G401 (cell line): Measurements from ENCODE around the gene ZNF593OS. TPM values are rescaled to one million over a fixed set of nuclear protein-coding genes. Genes with fewer than 3 reads are reported as not detected.

Experiments used
- DNase-seq: peaks from one replicate; pipeline ENCODE4 v3.0.0-alpha.2; 2015; ENCODE audit warnings: low spot score
- in situ Hi-C: cut with HindIII; loops from 2 replicates; pipeline ENCODE4 v1.10.0; 2016; ENCODE audit warnings: low sequenced_read_pairs, mixed read lengths
- total RNA-seq: library from RNA; depleted of rRNA; stranded (reverse); fragments of >200 nt; shearing (Covaris generic); gene quantifications from 2 replicates; pipeline ENCODE4 v1.2.3, GENCODE V29; 2014

The ZNF593OS gene
- total RNA-seq, 1 experiment from 2014 or later: not detected

GRCh38 chr1:26187882-26188281 is 16.2 kb upstream of the ZNF593OS start:
- no peak for DNase-seq
- in situ Hi-C loops: no loop called here

- no peak for DNase-seq
- in situ Hi-C loops: no loop called here
These were observed 13.3 kb upstream of the ZNF593OS start for GRCh38 chr1:26184883-26185282.

GRCh38 chr1:26184086-26184485 is 12.5 kb upstream of the ZNF593OS start:
- in situ Hi-C loops: no loop called here
- DNase-seq: no peak

- in situ Hi-C loops: no loop called here
- DNase-seq: no peak
These were observed 10.7 kb upstream of the ZNF593OS start for GRCh38 chr1:26182383-26182696.

GRCh38 chr1:26181586-26182382 is 10.2 kb upstream of the ZNF593OS start:
- no peak for DNase-seq
- in situ Hi-C loops: no loop called here

- in situ Hi-C loops: no loop called here
- DNase-seq: no peak
These were observed 8.4 kb upstream of the ZNF593OS start for GRCh38 chr1:26180010-26180506.

GRCh38 chr1:26177182-26177684 is 5.6 kb upstream of the ZNF593OS start, which contains the start of gene CNKSR1:
TSS of gene CNKSR1 (plus strand) at chr1:26177491. CDS start at chr1:26177548, 57 bp downstream.
- no peak for DNase-seq
- in situ Hi-C loops: no loop called here

- in situ Hi-C loops: no loop called here
- no peak for DNase-seq
These were observed 3.7 kb upstream of the ZNF593OS start for GRCh38 chr1:26175346-26175745.

- in situ Hi-C loops: no loop called here
- no peak for DNase-seq
These were observed 1.2 kb downstream of the ZNF593OS start for GRCh38 chr1:26170472-26170821.

- in situ Hi-C loops: loop anchor here (5.0 kb wide), 1 partner anchor 68 kb away; no protein-coding TSS in a partner anchor
- peak; percentile 91 for DNase-seq
These were observed 1.8 kb downstream of the ZNF593OS start, which contains the start of gene ZNF593 for GRCh38 chr1:26169669-26170471. TSS of gene ZNF593 (plus strand) at chr1:26169908. CDS start at chr1:26169984, 76 bp downstream.

- in situ Hi-C loops: loop anchor here (5.0 kb wide), 1 partner anchor 67 kb away; no protein-coding TSS in a partner anchor
- DNase-seq: peak; percentile 17
These were observed 2.5 kb downstream of the ZNF593OS start for GRCh38 chr1:26169198-26169554.

- in situ Hi-C loops: loop anchor here (5.0 kb wide), 1 partner anchor 66 kb away; no protein-coding TSS in a partner anchor
- DNase-seq: no peak
These were observed 3.0 kb downstream of the ZNF593OS start, which contains the start of gene C1orf232 for GRCh38 chr1:26168410-26169197. TSS of gene C1orf232 (minus strand) at chr1:26168963. CDS start at chr1:26168499, 464 bp downstream.

GRCh38 chr1:26166719-26167281 is 4.8 kb downstream of the ZNF593OS start:
- no peak for DNase-seq
- in situ Hi-C loops: loop anchor here (5.0 kb wide), 1 partner anchor 64 kb away; no protein-coding TSS in a partner anchor

- in situ Hi-C loops: loop anchor here (5.0 kb wide), 1 partner anchor 63 kb away; no protein-coding TSS in a partner anchor
- no peak for DNase-seq
These were observed 6.5 kb downstream of the ZNF593OS start for GRCh38 chr1:26164861-26165842.

- in situ Hi-C loops: no loop called here
- peak; percentile 25 for DNase-seq
These were observed 7.4 kb downstream of the ZNF593OS start for GRCh38 chr1:26164036-26164860.

- DNase-seq: no peak
- in situ Hi-C loops: no loop called here
These were observed 8.0 kb downstream of the ZNF593OS start for GRCh38 chr1:26163684-26164035.

GRCh38 chr1:26162220-26162709 is 9.4 kb downstream of the ZNF593OS start:
- in situ Hi-C loops: no loop called here
- no peak for DNase-seq
